ENCODE results near the gene BLTP3A.

The BLTP3A gene

DNA sequence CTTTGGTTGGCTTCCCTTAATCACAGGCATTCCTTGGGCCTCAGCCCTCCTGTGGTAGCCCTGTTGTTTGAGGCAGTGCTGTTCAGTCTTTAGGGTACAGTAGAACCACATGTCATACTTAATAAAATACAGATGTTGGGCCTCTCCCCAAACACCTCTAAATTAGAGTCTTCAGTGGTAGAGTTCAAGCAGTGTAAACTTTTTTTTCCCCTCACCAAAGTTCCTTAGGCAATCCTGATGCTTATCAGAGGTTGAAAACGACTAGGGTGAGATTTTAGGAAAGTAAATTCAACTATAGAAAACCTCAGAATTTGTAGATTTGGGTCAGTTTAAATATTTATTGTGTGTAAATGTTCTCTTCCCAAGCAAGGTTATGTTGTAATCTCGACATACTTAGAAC lies 44.6 kb downstream of the BLTP3A start:
- DNase-seq: no peak

DNA sequence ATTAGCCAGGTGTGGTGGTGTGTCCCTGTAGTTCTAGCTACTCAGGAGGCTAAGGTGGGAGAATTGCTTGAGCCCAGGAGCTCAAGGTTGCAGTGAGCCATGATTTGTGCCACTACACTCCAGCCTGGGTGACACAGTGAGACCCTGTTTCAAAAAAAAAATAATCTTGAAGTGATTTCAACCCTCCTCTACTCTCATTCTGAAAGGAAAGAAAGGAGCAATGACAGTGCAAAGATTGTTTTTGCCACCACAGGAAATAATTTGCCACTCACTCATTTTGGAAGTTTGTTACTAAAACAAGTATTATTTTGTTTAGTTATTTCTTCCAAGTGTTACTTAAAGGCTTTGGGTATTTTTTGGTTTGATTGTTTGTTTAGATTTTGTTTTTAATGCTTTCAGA lies 45.6 kb downstream of the BLTP3A start:
- no peak for DNase-seq

- no peak for DNase-seq
Observed at GRCh38 chr6:34839666-34840352, 47.9 kb downstream of the BLTP3A start.

Measured in GF-D8 (cell line).